Panc1 (cell line): Measurements from ENCODE around the gene GPA33.

Experiments used
- CTCF ChIP-seq: fragments of 450-650 bp; IDR thresholded peaks from 2 replicates; pipeline ENCODE4 v1.5.1; 2017; ENCODE audit warnings: mild to moderate bottlenecking
- POLR2AphosphoS5 ChIP-seq: IDR thresholded peaks from 2 replicates; pipeline ENCODE4 v1.6.1; 2012; ENCODE audit warnings: mild to moderate bottlenecking, low read depth, low read length, moderate library complexity
- REST ChIP-seq, 2 experiments: IDR thresholded peaks; 2 replicates each; pipeline ENCODE4 v1.6.1; 2011 to 2012; ENCODE audit warnings: low read depth in 2 of 2, control low read depth in 1 of 2, low read length in 1 of 2, mild to moderate bottlenecking in 1 of 2, moderate library complexity in 1 of 2; ENCODE audit not compliant: insufficient read depth in 1 of 2

GRCh38 chr1:167122568-167122967 is 32.4 kb upstream of the GPA33 start:
- no peak for TF ChIP-seq CTCF
- no peak for TF ChIP-seq POLR2AphosphoS5
- no peak for TF ChIP-seq REST (IDR thresholded peaks at IDR 0.05; ENCODE audit: insufficient read depth in 1 of 2, low read depth in 2 of 2, low read length in 1 of 2)
